Stimulated activated naive CD8-positive, alpha-beta T cell treated with anti-CD3 and anti-CD28 coated beads, Interleukin-15, Interleukin-2, amounts not matched to agents 100 ng/mL and 50 ng/mL, for 24 hours (primary cell): ENCODE data around the gene P2RY14.

Experiments
- H3K27ac Mint-ChIP-seq: one replicate; pipeline ENCODE4 v1.8.0; 2021; ENCODE audit warnings: mild to moderate bottlenecking, mixed read lengths
- H3K27me3 Mint-ChIP-seq: one replicate; pipeline ENCODE4 v1.8.0; 2021; ENCODE audit warnings: mixed read lengths
- H3K36me3 Mint-ChIP-seq: one replicate; pipeline ENCODE4 v1.8.0; 2021; ENCODE audit warnings: low read depth, mixed read lengths
- H3K4me1 Mint-ChIP-seq: one replicate; pipeline ENCODE4 v1.8.0; 2021; ENCODE audit warnings: low read depth, mixed read lengths
- H3K4me3 Mint-ChIP-seq: one replicate; pipeline ENCODE4 v1.8.0; 2021; ENCODE audit warnings: mild to moderate bottlenecking, mixed read lengths
- H3K9me3 Mint-ChIP-seq: one replicate; pipeline ENCODE4 v1.8.0; 2021; ENCODE audit warnings: mixed read lengths

Gene P2RY14

DNA sequence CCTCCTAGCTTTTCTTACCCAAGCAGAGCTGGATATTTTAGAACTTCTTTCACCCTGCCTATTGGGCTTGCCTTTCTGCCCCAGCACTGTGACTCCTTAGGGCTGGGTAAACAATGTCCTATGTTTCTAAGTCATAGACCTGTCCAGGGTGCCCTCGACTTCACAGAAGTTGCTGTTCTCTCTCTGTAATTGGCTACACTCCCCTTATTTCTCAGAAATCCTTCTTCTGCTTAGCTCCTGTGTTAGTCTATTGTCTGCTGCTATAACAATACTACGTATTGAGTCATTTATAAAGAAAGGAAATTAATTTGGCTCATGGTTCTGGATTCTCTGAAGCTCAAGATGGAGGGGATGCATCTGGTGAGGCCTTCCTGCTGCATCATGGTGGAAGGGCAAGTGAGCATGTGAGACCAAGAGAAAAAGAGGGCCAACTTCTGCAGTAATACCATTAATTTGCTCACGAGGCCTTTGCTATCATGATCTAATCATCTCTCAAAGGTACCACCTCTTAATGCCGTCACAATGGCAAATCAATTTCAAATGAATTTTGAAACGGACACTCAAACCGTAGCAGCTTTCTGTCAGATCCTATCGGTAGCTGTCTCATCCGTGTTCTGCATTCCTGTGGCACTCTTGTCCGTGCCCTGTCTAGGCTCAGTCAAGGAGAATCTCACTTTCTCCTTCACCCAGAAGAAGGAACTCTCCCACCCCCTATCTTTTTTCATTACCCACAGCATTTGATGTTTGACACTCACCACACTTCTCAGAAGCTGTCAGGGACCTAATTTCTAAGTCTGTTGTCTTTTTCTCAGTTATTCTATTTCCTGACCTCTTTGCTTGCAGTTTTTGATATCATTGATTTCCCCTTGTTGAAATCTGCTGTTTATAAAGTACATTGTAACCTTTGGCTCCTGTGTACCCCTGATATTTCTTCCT is 53.0 kb downstream of the P2RY14 start:
- Mint-ChIP-seq H3K4me3 (peak overlapping the region; percentile 1), H3K27ac (peak overlapping the region; percentile 88)

GRCh38 chr3:151224268-151224866 is 54.0 kb downstream of the P2RY14 start:
- Mint-ChIP-seq H3K9me3 (peaks cover 17% of the 10 kb centered on the region), H3K27ac (peak overlapping the region; percentile 75), H3K36me3 (peaks cover 18% of the 10 kb centered on the region), H3K27me3 (no peaks in the 10 kb centered on the region), H3K4me1 (peaks cover 48% of the 10 kb centered on the region), H3K4me3 (no peak overlapping the region)

More for the DNA sequence above, 53.0 kb downstream of the P2RY14 start:
- H3K9me3 Mint-ChIP-seq, result peaks cover 13% of the 10 kb centered on the region
- H3K4me1 Mint-ChIP-seq, result peaks cover 53% of the 10 kb centered on the region
- no peaks in the 10 kb centered on the region for H3K27me3 Mint-ChIP-seq
- H3K36me3 Mint-ChIP-seq, result peaks cover 18% of the 10 kb centered on the region

- Mint-ChIP-seq H3K4me1 (peaks cover 33% of the 10 kb centered on the region), H3K9me3 (peaks cover 17% of the 10 kb centered on the region), H3K36me3 (peaks cover 18% of the 10 kb centered on the region), H3K27ac (no peak overlapping the region), H3K4me3 (no peak overlapping the region), H3K27me3 (no peaks in the 10 kb centered on the region)
Observed at GRCh38 chr3:151219056-151219455, 59.3 kb downstream of the P2RY14 start.

DNA sequence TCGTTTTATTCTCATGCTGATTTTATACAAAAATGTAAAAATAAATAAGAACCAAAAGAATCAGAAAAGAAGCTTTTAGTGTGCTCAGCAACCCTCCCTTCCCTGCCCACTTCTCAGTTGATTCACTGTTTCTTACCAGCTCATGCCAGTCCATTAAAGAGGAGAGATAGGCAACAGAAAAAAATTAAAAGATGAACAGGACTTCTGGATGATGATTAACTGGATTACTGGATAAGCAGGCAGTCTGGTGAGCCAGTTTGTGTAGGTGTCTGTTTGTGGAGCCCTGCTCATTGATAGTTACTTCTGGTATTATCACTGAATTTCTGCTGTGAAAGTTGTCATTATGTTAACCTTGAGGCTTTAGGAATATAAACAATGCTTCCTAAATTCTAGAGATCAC is 60.2 kb downstream of the P2RY14 start:
- Mint-ChIP-seq H3K9me3 (peaks cover 17% of the 10 kb centered on the region), H3K27me3 (no peaks in the 10 kb centered on the region), H3K36me3 (peaks cover 18% of the 10 kb centered on the region)

DNA sequence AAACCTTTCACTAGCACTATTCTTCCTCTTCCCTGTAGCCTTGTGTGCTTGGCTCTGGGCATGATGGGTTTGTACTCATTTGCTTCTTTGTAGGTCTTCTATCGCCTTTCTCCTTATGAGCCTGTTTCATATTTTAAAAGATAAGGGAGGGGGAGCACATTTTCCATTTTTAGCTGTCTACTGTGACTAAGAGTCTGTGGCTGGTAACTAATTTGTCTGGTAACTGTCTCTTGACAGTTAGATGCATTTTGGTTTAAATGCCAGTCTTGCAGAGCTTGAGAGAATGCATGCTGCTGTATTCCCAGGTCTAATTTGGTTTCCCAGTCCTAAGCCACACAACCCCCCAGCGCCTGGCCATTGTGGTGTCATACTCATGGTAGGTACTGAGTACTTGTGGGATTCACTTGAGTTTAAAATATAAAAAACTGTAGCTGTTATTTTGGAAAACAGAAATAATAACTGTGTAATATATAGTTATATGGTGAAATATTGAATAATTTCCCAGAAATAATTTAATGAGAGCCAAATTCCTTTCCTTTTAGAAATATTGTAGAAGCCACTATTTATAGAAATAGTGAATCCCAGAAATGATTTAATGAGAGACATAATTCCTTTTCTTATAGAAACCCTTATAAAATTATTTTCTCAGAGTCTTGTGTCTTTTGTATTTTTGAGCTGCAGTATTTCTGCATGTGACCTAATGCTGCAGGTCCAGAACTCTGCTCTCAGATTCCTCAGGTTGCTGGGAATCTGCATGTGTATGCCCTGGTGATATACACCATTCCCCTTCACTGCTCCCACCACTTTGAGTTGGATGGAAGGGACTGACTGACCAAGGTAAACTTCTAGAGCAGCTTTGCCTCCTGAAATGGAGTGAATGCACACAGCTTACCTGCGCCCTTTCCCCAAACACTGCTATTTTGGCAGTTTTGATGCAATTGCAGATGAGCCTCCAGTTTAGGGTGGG is 61.4 kb downstream of the P2RY14 start:
- Mint-ChIP-seq H3K27me3 (no peaks in the 10 kb centered on the region), H3K27ac (peak overlapping the region; percentile 63), H3K4me1 (peaks cover 33% of the 10 kb centered on the region), H3K9me3 (peaks cover 10% of the 10 kb centered on the region), H3K4me3 (no peak overlapping the region), H3K36me3 (peaks cover 11% of the 10 kb centered on the region)

More for the DNA sequence above, 60.2 kb downstream of the P2RY14 start:
- Mint-ChIP-seq H3K4me1 (peaks cover 33% of the 10 kb centered on the region), H3K27ac (no peak overlapping the region), H3K4me3 (no peak overlapping the region)

DNA sequence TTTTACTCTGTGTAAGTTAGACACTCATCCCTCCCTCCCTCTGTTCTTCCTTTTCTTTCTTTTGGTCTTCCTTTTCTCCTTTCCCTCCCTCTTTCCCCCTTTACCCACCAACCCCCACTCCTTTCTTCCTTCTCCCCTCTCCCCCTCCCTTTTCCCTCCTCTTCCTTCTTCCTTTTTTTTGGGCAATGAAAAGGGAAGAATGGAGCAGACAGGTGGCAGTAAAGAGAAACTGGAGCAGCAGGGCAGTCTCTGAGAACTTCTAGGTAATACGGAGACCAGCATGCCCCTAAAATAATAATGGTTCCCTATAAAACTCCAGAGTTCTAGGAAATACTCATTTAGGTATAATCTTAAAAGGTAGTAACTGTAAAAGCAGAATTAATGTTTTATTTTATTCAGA is 63.9 kb downstream of the P2RY14 start:
- no peaks in the 10 kb centered on the region for H3K9me3 Mint-ChIP-seq
- peaks cover 55% of the 10 kb centered on the region for H3K4me1 Mint-ChIP-seq
- H3K27me3 Mint-ChIP-seq, result no peaks in the 10 kb centered on the region

DNA sequence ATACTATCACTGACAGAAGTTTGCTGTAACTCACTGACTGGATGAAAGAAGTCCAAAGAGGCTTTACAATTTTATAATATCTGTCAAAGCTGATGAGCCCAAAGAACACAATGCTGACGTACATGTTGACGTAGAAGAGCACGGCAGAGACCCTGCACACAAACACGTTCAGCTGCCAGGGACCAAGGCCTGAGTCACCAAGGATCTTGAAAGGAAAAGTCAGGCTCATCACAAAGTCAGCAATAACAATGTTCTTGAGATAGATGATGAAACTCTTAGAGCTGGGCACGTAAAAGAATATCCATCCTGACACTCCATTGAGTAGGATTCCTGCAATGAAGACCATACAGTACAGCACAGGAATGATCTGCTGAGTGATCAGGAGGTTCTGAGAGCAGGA is 64.5 kb downstream of the P2RY14 start:
- Mint-ChIP-seq H3K9me3 (no peaks in the 10 kb centered on the region), H3K4me3 (no peak overlapping the region), H3K27ac (no peak overlapping the region), H3K4me1 (peaks cover 55% of the 10 kb centered on the region), H3K36me3 (no peaks in the 10 kb centered on the region), H3K27me3 (no peaks in the 10 kb centered on the region)

More for the DNA sequence above, 63.9 kb downstream of the P2RY14 start:
- H3K27ac Mint-ChIP-seq, result no peak overlapping the region
- H3K36me3 Mint-ChIP-seq, result no peaks in the 10 kb centered on the region
- no peak overlapping the region for H3K4me3 Mint-ChIP-seq

DNA sequence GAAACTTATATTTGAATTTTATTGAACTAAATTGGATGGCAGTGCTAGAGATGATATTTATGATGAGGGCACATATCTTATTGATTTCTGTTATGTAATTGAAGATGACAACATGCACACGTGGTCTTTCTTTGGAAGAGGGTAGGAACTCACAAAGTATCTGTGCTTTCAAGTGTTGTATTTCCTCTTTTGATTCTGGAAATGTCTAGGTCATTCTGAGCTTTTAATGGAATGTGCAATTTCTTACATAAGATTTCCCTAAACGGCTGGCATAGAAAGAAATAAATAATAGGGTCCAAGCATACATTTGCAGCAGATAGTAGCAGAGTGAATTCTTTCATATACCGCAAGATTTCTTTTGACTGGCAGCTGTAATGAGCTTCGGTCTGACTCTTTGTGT is 65.2 kb downstream of the P2RY14 start:
- Mint-ChIP-seq H3K27ac (no peak overlapping the region), H3K4me3 (no peak overlapping the region), H3K36me3 (no peaks in the 10 kb centered on the region), H3K4me1 (peaks cover 59% of the 10 kb centered on the region), H3K9me3 (no peaks in the 10 kb centered on the region), H3K27me3 (no peaks in the 10 kb centered on the region)

GRCh38 chr3:151210676-151211381 is 67.5 kb downstream of the P2RY14 start:
- Mint-ChIP-seq H3K36me3 (no peaks in the 10 kb centered on the region), H3K27ac (peak overlapping the region; percentile 88), H3K4me1 (peaks cover 62% of the 10 kb centered on the region), H3K27me3 (no peaks in the 10 kb centered on the region), H3K4me3 (peak overlapping the region; percentile 70), H3K9me3 (no peaks in the 10 kb centered on the region)

DNA sequence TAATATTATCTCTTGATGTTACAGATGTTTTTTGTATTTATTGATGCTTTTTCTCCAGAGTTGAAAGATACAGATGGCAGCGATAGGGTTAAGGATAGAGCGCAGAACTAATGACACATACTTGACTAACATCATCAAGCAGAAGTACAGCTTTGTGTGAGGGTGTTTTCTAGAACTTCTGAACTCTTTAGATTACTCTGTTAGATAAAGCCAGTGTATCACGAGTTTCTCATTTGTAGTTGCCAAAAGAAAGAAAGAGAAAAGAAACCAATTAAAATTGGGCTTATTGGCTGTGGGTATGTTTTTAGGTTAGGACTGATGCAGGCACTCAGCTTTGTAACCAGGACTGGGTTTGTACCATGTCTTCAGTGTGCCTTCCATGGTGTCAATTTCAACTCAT is 68.7 kb downstream of the P2RY14 start:
- no peaks in the 10 kb centered on the region for H3K27me3 Mint-ChIP-seq

DNA sequence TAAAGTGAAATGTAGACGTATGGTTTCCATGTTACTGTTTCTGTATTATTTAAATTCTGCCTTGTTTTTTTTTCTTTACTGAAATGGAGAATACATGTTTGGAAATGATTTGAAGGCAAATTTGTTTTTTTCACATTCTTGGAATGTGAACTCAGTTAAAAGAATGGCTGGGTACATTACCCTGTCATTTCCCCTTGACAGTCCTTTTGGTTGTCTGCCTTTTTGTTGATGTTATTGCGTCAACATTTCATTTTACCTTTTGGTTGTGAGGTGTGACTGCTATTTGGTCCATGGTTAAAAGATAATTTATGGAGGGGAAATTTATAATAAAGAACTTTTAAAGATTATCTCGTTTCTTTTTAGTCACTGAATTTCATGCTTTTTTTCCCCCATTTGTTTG is 72.1 kb downstream of the P2RY14 start:
- H3K9me3 Mint-ChIP-seq, result no peaks in the 10 kb centered on the region
- peaks cover 17% of the 10 kb centered on the region for H3K36me3 Mint-ChIP-seq
- H3K27me3 Mint-ChIP-seq, result peaks cover 4% of the 10 kb centered on the region
- peaks cover 86% of the 10 kb centered on the region for H3K4me1 Mint-ChIP-seq
- H3K4me3 Mint-ChIP-seq, result peak overlapping the region; percentile 76
- H3K27ac Mint-ChIP-seq, result peak overlapping the region; percentile 98

More for the DNA sequence above, 68.7 kb downstream of the P2RY14 start:
- H3K4me1 Mint-ChIP-seq, result peaks cover 71% of the 10 kb centered on the region
- peak overlapping the region; percentile 37 for H3K4me3 Mint-ChIP-seq
- peak overlapping the region; percentile 88 for H3K27ac Mint-ChIP-seq
- H3K36me3 Mint-ChIP-seq, result no peaks in the 10 kb centered on the region
- H3K9me3 Mint-ChIP-seq, result no peaks in the 10 kb centered on the region

GRCh38 chr3:151205482-151205881 is 72.9 kb downstream of the P2RY14 start:
- Mint-ChIP-seq H3K4me1 (peaks cover 84% of the 10 kb centered on the region), H3K4me3 (peak overlapping the region; percentile 76), H3K27me3 (peaks cover 4% of the 10 kb centered on the region), H3K36me3 (peaks cover 24% of the 10 kb centered on the region), H3K9me3 (no peaks in the 10 kb centered on the region), H3K27ac (peak overlapping the region; percentile 98)

DNA sequence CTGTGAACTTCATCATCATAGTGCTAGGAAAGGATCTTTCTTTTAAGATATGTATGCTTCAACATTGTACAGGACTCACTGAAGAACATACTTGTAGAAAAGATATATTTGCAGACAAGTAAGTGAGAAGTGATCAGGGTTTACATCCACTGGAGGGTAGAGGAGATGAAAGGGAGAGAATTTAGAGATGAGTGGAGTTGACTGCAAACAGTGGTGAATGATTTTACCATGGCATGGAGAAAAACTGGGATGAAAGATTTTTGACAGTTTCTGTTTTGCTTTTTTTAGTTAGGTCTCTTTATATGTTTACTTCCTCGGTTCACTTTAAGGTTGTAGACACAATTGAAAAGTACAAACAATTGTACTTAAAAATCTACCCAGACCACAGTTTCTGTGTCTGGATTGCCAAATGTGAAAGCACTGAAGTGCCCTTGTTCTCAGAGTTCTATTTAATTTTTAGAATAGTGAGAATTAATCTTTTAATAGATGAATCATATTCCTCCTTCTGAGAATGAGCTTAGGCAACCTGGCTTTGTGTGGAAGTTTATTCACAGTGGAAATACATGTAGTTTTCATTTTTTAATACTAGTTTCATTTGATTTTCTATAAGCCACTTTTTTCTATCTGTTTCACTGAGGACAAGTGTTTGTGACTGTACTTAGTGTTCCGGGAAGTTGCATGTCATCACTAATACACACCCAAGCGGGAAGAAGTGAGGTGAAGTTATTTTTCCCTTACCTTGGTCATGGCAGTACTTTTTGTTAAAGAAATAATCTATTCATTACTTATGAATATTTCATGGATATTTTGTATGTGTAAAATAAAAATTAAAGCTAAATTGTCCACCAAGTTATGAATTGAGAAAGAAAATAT is 73.6 kb downstream of the P2RY14 start:
- H3K27ac Mint-ChIP-seq, result peak overlapping the region; percentile 98
- H3K4me3 Mint-ChIP-seq, result peak overlapping the region; percentile 76
- peaks cover 31% of the 10 kb centered on the region for H3K36me3 Mint-ChIP-seq
- H3K4me1 Mint-ChIP-seq, result peaks cover 84% of the 10 kb centered on the region
- peaks cover 4% of the 10 kb centered on the region for H3K27me3 Mint-ChIP-seq
- H3K9me3 Mint-ChIP-seq, result no peaks in the 10 kb centered on the region
